SU-DHL-6 (cell line): ENCODE data around the gene VASN.

Experiments
- H2AFZ ChIP-seq: fragments of 200-600 bp; sonication (generic); 2 replicates; pipeline ENCODE4 v1.6.1; 2014; ENCODE audit warnings: low read depth, mild to moderate bottlenecking, moderate library complexity, mixed read lengths, antibody characterized with exemption, low read length; ENCODE audit not compliant: severe bottlenecking
- H3F3A ChIP-seq: fragments of 200-600 bp; shearing (Covaris generic); 2 replicates; pipeline ENCODE4 v1.6.0; 2016; ENCODE audit warnings: antibody characterized with exemption, mild to moderate bottlenecking; ENCODE audit not compliant: insufficient read depth
- H3K27ac ChIP-seq: fragments of 200-600 bp; sonication (generic); 2 replicates; pipeline ENCODE4 v1.5.1; 2016; ENCODE audit warnings: low read depth, mild to moderate bottlenecking, low read length, moderate library complexity, mixed read lengths
- H3K27me3 ChIP-seq: fragments of 200-600 bp; sonication (generic), shearing (Covaris generic); 2 replicates; pipeline ENCODE4 v1.6.0; 2014; ENCODE audit warnings: mild to moderate bottlenecking, low read length
- H3K36me3 ChIP-seq: fragments of 200-600 bp; sonication (generic); 2 replicates; pipeline ENCODE4 v1.6.1; 2014; ENCODE audit warnings: mild to moderate bottlenecking, low read length, mixed read lengths
- H3K4me2 ChIP-seq: fragments of 300-600, 200-600 bp; shearing (Covaris generic), sonication (generic); 2 replicates; pipeline ENCODE4 v1.6.0; 2014; ENCODE audit warnings: low read length, low read depth, mild to moderate bottlenecking; ENCODE audit not compliant: poor library complexity, severe bottlenecking
- H3K4me3 ChIP-seq: fragments of 200-600 bp; sonication (generic); 2 replicates; pipeline ENCODE4 v1.5.1; 2014; ENCODE audit warnings: antibody characterized with exemption, low read length, mild to moderate bottlenecking, mixed read lengths; ENCODE audit not compliant: insufficient read depth, poor library complexity, severe bottlenecking
- H3K79me2 ChIP-seq: fragments of 200-600 bp; sonication (generic); 2 replicates; pipeline ENCODE4 v1.6.1; 2014; ENCODE audit warnings: mild to moderate bottlenecking, low read length, moderate library complexity; ENCODE audit not compliant: insufficient read depth
- H3K9ac ChIP-seq: fragments of 200-600 bp; sonication (generic); 2 replicates; pipeline ENCODE4 v1.7.0; 2014; ENCODE audit warnings: mild to moderate bottlenecking, low read length
- H3K9me2 ChIP-seq: fragments of 200-600 bp; sonication (generic); replicated peaks from 2 replicates; pipeline ENCODE4 v1.6.1; 2014; ENCODE audit warnings: low read length; ENCODE audit not compliant: insufficient read depth
- H3K9me3 ChIP-seq: fragments of 200-600 bp; sonication (generic); 2 replicates; pipeline ENCODE4 v1.6.1; 2014; ENCODE audit warnings: low read length, mixed read lengths; ENCODE audit not compliant: insufficient read depth
- H4K20me1 ChIP-seq: fragments of 200-600 bp; sonication (generic); 2 replicates; pipeline ENCODE4 v1.6.1; 2014; ENCODE audit warnings: low read depth, mild to moderate bottlenecking, antibody characterized with exemption, low read length, moderate library complexity, mixed read lengths
- EZH2phosphoT487 ChIP-seq: fragments of 200-600 bp; sonication (generic), shearing (Covaris generic); conservative IDR thresholded peaks from 2 replicates; pipeline ENCODE4 v1.6.1; 2018; ENCODE audit warnings: mild to moderate bottlenecking, antibody characterized with exemption, low read length, moderate library complexity, mixed read lengths
- TF ChIP-seq, protein P1 (sequence below): fragments of 200-600 bp; sonication (generic); IDR thresholded peaks from one replicate; pipeline ENCODE4 v1.5.1; 2017; ENCODE audit warnings: antibody characterized with exemption, mild to moderate bottlenecking, low read length, moderate library complexity; ENCODE audit not compliant: insufficient read depth, poor library complexity, severe bottlenecking

Gene VASN

DNA sequence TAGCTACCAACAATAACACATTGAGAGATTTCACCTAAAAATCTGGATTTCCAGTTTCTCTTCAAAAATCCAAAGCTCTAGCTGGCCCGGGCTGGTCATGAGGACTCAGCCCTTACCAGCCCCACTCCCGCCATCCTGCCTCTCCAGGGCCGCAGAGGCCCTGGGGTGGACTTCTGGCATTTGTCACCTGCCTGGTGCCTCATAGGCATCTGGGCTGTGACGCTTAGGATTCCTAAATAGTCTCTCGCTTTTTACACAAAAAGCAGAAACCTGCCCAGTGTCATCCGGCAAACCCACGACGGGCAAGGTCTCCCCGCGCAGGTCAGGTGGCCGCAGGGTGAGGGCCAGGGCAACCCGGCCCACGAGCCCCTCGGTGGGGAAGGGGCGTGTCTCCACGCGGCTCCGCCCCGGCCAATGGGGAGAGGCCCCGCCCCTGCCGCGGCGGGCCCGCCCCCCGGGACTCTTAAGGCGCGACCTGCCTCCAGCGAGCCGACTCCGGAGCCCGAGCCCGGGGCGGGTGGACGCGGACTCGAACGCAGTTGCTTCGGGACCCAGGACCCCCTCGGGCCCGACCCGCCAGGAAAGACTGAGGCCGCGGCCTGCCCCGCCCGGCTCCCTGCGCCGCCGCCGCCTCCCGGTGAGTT, at the start of gene VASN:
Gene VASN (plus strand): TSS at position 492 of the 644 bp plus-strand sequence. CDS start 9,030 bp downstream, outside the sequence.
- Histone ChIP-seq H3K36me3 (no peaks in the 10 kb centered on the region), H3K79me2 (no peaks in the 10 kb centered on the region), H3K27ac (no peak within 1 kb of the TSS), H4K20me1 (peaks cover 3% of the 10 kb centered on the region; the same call in 1 of the 2 replicates), H2AFZ (no peak within 1 kb of the TSS), H3F3A (no peaks in the 10 kb centered on the region), H3K9me2 (no peaks in the 10 kb centered on the region), H3K9ac (peak within 1 kb of the TSS; percentile 11; the same call in 1 of the 2 replicates), H3K4me3 (no peak within 1 kb of the TSS), H3K27me3 (no peaks in the 10 kb centered on the region), H3K9me3 (no peaks in the 10 kb centered on the region), H3K4me2 (peak within 1 kb of the TSS; percentile 32)
- TF ChIP-seq, protein P1, sequence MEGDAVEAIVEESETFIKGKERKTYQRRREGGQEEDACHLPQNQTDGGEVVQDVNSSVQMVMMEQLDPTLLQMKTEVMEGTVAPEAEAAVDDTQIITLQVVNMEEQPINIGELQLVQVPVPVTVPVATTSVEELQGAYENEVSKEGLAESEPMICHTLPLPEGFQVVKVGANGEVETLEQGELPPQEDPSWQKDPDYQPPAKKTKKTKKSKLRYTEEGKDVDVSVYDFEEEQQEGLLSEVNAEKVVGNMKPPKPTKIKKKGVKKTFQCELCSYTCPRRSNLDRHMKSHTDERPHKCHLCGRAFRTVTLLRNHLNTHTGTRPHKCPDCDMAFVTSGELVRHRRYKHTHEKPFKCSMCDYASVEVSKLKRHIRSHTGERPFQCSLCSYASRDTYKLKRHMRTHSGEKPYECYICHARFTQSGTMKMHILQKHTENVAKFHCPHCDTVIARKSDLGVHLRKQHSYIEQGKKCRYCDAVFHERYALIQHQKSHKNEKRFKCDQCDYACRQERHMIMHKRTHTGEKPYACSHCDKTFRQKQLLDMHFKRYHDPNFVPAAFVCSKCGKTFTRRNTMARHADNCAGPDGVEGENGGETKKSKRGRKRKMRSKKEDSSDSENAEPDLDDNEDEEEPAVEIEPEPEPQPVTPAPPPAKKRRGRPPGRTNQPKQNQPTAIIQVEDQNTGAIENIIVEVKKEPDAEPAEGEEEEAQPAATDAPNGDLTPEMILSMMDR, result no peak
- TF ChIP-seq EZH2phosphoT487, result no peak

DNA sequence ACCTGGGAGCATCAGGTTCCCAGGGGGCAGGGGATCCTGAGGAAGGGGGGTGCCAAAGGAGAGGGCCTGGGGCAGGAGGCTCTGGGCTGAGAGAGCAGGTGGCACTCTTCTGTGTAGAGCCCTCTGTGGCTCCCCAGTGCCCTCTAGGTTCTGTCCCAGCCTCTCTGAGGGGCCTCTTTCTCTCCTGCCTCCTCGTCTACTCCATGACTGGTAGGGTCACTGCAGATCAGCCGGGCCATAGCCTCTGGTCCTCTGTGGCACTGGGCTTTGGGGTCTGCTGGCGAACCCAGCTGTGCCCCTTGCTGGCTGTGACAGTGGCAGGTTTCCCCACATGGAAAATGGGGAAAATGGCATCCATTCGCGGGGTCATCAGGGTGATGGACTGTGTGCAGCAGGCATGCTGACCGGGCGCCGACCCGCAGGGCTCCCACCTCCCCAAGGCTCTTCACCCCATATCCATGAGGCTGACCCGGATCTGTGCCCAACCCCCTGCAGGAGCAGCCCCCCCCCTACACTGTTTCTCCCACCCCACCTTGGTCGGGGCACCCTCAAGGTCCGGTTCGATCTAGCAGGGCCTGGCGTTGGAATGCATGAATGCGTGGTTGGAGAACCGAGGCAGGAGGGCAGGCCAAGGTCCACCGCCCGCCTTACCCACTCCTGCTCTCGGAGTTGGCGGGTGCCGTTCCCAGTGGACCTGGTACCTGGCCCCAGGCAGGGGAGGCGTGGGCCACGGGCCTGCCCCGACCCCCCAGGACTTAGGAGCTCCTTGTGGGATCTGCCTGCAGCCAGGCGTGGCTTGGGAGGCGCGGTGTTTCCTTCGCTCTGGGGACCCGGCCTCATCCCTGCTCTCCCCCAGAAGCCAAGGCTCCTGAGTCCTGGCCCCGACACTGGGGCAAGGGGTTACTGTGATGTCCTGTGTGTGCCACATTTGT, 49.3 kb upstream of the VASN start:
- Histone ChIP-seq H3F3A (no peaks in the 10 kb centered on the region), H3K79me2 (no peaks in the 10 kb centered on the region), H3K9ac (no peak overlapping the region), H2AFZ (no peak overlapping the region), H3K4me2 (no peak overlapping the region), H3K36me3 (no peaks in the 10 kb centered on the region), H4K20me1 (no peaks in the 10 kb centered on the region), H3K4me3 (no peak overlapping the region), H3K9me3 (no peaks in the 10 kb centered on the region), H3K9me2 (no peaks in the 10 kb centered on the region), H3K27ac (no peak overlapping the region), H3K27me3 (no peaks in the 10 kb centered on the region)
- TF ChIP-seq EZH2phosphoT487, result no peak
- TF ChIP-seq, protein P1, result no peak

DNA sequence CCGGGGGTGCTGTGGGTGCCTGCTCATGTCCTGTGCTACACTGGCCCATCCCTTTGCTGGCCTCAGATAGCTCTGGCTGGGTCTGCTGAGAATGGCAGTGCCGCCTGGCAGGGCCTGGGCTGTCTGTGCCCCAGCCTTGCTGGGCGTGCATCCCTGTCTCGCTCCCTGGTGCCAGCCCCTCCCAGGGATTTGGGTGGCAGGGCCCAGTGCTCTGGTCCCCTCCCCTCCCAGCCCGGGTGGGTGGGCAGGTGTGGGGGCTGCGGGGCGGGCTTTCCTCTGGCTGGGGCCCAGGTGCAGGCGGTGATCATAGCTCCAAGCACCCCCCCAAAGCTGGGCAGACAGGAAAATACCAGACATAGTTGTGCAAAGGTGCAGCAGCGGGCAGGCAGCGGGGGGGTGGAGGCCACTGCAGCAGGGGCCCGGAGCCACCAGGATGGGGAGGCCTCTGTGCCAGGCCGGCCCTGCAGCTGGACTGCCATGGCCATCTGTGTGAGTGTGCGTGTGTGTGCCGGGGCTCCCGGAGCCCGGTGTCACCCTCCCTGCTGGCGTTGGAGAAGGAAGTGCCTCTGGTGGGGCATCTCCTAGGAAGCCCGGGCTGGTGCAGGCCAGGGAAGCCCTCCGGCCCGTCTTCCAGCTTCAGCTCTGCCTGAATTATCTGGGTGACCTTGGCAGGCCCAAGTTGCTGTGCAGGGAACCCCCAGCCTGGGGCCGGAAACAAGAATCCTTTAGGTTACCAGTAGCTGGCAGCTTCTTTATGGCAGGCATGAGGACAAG, 48.4 kb upstream of the VASN start:
- Histone ChIP-seq H3K4me3 (no peak overlapping the region), H4K20me1 (no peaks in the 10 kb centered on the region), H3K9me3 (no peaks in the 10 kb centered on the region), H3K36me3 (no peaks in the 10 kb centered on the region), H3K27me3 (no peaks in the 10 kb centered on the region), H3F3A (no peaks in the 10 kb centered on the region), H3K27ac (no peak overlapping the region), H2AFZ (no peak overlapping the region), H3K9ac (no peak overlapping the region), H3K4me2 (no peak overlapping the region), H3K79me2 (no peaks in the 10 kb centered on the region), H3K9me2 (no peaks in the 10 kb centered on the region)
- TF ChIP-seq EZH2phosphoT487, result no peak
- TF ChIP-seq, protein P1, result no peak
